DND-41 (cell line): ENCODE results near the gene LIMS2.

ENCODE experiments used
- ATAC-seq: fragments of 200-7000 bp; cut with Tn5 transposase; 3 replicates; pipeline ENCODE4 v1.9.1; 2021; ENCODE audit warnings: low read depth; ENCODE audit not compliant: insufficient read depth
- DNase-seq: peaks from one replicate; pipeline ENCODE4 v3.0.0-alpha.2; 2020
- H2AFZ ChIP-seq: 2 replicates; pipeline ENCODE4 v1.6.0; 2012; ENCODE audit warnings: low read depth, low read length
- H3K27ac ChIP-seq: 2 replicates; pipeline ENCODE4 v1.5.1; 2012; ENCODE audit warnings: low read length, inconsistent platforms
- H3K27me3 ChIP-seq: fragments of 200-600 bp; sonication (generic); 2 replicates; pipeline ENCODE4 v1.6.0; 2012; ENCODE audit warnings: low read length, mild to moderate bottlenecking, inconsistent platforms; ENCODE audit not compliant: insufficient read depth, poor library complexity
- H3K36me3 ChIP-seq: 2 replicates; pipeline ENCODE4 v1.5.1; 2012; ENCODE audit warnings: low read length, inconsistent platforms; ENCODE audit not compliant: insufficient read depth
- H3K4me1 ChIP-seq: 2 replicates; pipeline ENCODE4 v1.5.1; 2012; ENCODE audit warnings: mild to moderate bottlenecking, low read length; ENCODE audit not compliant: insufficient read depth
- H3K4me2 ChIP-seq: 2 replicates; pipeline ENCODE4 v1.6.0; 2012; ENCODE audit warnings: mild to moderate bottlenecking, moderate library complexity, low read length, inconsistent platforms; ENCODE audit not compliant: insufficient read depth
- H3K4me3 ChIP-seq, 2 experiments: fragments of 200-600 bp in 1 of 2; shearing (Covaris generic) in 1 of 2; 2 replicates each; pipeline ENCODE4 v1.5.1; 2012 to 2016; ENCODE audit warnings: inconsistent platforms in 2 of 2, low read length in 2 of 2, mild to moderate bottlenecking in 2 of 2, low read depth in 1 of 2, moderate library complexity in 1 of 2
- H3K79me2 ChIP-seq: 2 replicates; pipeline ENCODE4 v1.6.0; 2012; ENCODE audit warnings: low read length, inconsistent platforms; ENCODE audit not compliant: insufficient read depth
- H3K9ac ChIP-seq: 2 replicates; pipeline ENCODE4 v1.6.0; 2012; ENCODE audit warnings: low read depth, mild to moderate bottlenecking, inconsistent platforms, low read length, moderate library complexity
- H3K9me3 ChIP-seq: 2 replicates; pipeline ENCODE4 v1.5.1; 2012; ENCODE audit warnings: low read length, moderate library complexity, mild to moderate bottlenecking, inconsistent platforms; ENCODE audit not compliant: insufficient read depth, severe bottlenecking
- H4K20me1 ChIP-seq: 2 replicates; pipeline ENCODE4 v1.6.0; 2012; ENCODE audit warnings: low read length; ENCODE audit not compliant: insufficient read depth
- EZH2 ChIP-seq: IDR thresholded peaks from 3 replicates; pipeline ENCODE4 v1.6.1; 2012; ENCODE audit warnings: borderline replicate concordance, low read depth, mild to moderate bottlenecking, moderate library complexity, low read length, inconsistent platforms; ENCODE audit not compliant: severe bottlenecking
- TF ChIP-seq, protein P1 (sequence below): IDR thresholded peaks from 2 replicates; pipeline ENCODE4 v1.5.1; 2012; ENCODE audit warnings: borderline replicate concordance, low read length, moderate library complexity, mild to moderate bottlenecking; ENCODE audit not compliant: poor library complexity, severe bottlenecking; ENCODE audit errors: extremely low read depth

LIMS2 gene

DNA sequence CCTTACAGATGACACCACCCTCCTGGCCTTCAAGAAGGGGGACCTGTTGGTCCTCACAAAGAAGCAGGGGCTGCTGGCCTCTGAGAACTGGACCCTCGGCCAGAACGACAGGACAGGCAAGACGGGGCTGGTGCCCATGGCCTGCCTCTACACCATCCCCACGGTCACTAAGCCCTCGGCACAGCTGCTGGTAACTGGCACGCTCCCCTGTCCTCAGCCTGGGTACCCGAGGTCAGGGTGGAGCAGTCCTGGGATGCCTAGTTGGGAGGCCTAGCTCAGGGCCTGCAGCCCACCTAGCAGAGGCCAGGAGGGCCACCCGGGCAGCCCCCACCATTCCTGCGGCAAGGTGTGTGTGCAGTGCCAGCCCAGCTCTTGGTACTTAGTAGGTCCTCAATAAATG is 45.7 kb downstream of the LIMS2 start:
- DNase-seq: no peak
- no peak overlapping the region for H3K4me2 ChIP-seq
- H3K9me3 ChIP-seq: no peaks in the 10 kb centered on the region
- H3K36me3 ChIP-seq: peaks cover 60% of the 10 kb centered on the region
- no peak overlapping the region for H3K4me3 ChIP-seq
- no peak overlapping the region for H2AFZ ChIP-seq
- TF ChIP-seq EZH2: no peak
- TF ChIP-seq, protein P1, sequence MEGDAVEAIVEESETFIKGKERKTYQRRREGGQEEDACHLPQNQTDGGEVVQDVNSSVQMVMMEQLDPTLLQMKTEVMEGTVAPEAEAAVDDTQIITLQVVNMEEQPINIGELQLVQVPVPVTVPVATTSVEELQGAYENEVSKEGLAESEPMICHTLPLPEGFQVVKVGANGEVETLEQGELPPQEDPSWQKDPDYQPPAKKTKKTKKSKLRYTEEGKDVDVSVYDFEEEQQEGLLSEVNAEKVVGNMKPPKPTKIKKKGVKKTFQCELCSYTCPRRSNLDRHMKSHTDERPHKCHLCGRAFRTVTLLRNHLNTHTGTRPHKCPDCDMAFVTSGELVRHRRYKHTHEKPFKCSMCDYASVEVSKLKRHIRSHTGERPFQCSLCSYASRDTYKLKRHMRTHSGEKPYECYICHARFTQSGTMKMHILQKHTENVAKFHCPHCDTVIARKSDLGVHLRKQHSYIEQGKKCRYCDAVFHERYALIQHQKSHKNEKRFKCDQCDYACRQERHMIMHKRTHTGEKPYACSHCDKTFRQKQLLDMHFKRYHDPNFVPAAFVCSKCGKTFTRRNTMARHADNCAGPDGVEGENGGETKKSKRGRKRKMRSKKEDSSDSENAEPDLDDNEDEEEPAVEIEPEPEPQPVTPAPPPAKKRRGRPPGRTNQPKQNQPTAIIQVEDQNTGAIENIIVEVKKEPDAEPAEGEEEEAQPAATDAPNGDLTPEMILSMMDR: no peak
- peaks cover 78% of the 10 kb centered on the region for H3K4me1 ChIP-seq
- peak overlapping the region; percentile 97 for H3K27ac ChIP-seq
- no peaks in the 10 kb centered on the region for H4K20me1 ChIP-seq
- no peaks in the 10 kb centered on the region for H3K79me2 ChIP-seq
- ATAC-seq: no peak
- H3K27me3 ChIP-seq: no peaks in the 10 kb centered on the region
- peak overlapping the region; percentile 32 for H3K9ac ChIP-seq

DNA sequence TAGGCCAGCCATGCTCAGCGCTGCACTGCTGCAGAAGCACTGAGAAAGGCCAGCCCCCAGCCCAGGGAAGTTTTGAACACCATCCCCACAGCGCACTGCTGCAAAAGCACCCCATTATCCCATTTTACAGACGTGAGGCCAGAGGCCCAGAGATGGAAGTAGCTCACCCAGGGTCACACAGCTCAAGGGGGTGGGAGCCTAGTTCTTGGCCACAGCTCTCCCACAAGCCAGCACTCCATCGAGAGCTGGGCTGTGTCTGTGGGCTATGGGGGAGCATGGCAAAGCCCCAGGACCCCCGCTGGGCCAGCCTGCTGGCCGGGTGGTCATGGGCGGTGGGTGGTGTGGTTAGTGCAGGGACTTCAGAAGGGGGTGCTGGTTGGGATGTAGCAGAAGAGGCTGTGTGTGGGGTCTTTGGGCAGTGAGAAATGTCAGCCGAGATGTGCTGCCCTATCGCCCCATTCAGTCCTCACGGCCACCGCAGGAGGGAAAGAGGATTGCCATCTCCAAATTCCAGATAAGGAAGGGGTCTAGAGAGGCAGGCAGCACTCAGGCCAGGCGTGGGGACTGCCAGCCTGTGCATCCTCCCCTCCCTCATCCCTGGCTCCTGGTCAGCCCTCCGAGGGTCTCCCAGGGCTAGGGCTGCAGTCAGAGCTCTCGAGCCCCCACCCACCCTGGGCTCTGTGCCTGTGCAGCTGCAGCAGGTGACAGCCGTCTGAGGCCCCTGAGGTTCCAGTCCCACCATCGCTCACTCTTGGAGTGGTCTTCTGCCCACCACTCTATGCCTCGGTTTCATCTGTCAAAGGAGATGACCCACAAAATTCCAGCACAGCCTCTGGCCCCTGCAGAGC is 46.3 kb downstream of the LIMS2 start:
- H3K4me2 ChIP-seq: no peak overlapping the region
- no peaks in the 10 kb centered on the region for H3K9me3 ChIP-seq
- peak overlapping the region; percentile 32 for H3K9ac ChIP-seq
- DNase-seq (no peak), ATAC-seq (no peak)
- peak overlapping the region; percentile 97 for H3K27ac ChIP-seq
- H3K79me2 ChIP-seq: no peaks in the 10 kb centered on the region
- no peaks in the 10 kb centered on the region for H3K27me3 ChIP-seq
- no peak overlapping the region for H3K4me3 ChIP-seq
- peaks cover 60% of the 10 kb centered on the region; the same call in 1 of the 2 replicates for H3K36me3 ChIP-seq
- peaks cover 78% of the 10 kb centered on the region for H3K4me1 ChIP-seq
- H4K20me1 ChIP-seq: no peaks in the 10 kb centered on the region
- H2AFZ ChIP-seq: no peak overlapping the region
- no peak for TF ChIP-seq EZH2
- TF ChIP-seq, protein P1: no peak

DNA sequence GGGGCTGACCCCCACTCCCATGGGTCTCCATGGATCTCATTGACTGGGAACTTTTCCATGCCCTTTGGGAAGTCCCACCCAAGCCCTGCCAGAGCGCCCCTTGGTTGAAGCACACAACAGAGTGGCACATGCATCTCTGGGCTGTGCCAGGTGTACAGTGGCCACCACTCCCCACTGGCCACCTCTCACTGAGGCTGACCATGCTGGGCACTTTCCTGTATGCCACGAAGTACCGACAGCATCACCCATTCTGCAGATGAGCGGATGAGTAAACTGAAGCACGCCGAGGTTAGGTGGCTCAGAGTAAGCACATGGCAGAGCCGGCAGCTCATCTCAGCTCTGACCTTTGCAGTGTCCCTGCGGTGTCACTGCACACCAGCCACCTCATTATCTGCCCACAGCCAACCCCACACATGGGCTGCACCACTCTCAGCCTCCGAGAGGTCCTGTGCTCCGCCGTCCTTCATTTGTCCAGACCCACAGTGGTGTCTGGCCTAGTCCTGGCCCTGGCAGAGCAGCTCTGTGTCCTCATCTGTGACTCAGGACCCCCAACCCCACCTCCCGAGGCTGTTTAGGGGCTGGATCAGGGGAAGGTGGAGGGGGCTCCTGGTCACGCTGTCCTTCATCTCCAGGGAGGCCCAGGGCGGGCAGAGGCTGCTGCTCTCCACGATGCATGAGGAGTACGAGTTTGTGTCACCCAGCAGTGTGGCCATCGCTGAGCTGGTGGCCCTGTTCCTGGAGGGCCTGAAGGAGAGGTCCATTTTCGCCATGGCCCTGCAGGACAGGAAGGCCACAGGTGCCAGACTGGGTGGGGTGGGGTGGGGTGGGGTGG is 47.4 kb downstream of the LIMS2 start:
- Histone ChIP-seq H3K79me2 (no peaks in the 10 kb centered on the region), H3K4me2 (no peak overlapping the region), H4K20me1 (no peaks in the 10 kb centered on the region), H3K4me3 (no peak overlapping the region), H3K27me3 (no peaks in the 10 kb centered on the region), H3K9ac (peak overlapping the region; percentile 8; the same call in 1 of the 2 replicates), H3K4me1 (peaks cover 78% of the 10 kb centered on the region), H3K36me3 (peaks cover 66% of the 10 kb centered on the region), H3K27ac (peak overlapping the region; percentile 85), H2AFZ (no peak overlapping the region), H3K9me3 (no peaks in the 10 kb centered on the region)
- DNase-seq (no peak), ATAC-seq (no peak)
- no peak for TF ChIP-seq EZH2
- TF ChIP-seq, protein P1: no peak
